A673 (cell line): ENCODE results near the gene C10orf90.

Experiments
- EZH2 ChIP-seq: fragments of 200-600 bp; sonication (generic); IDR thresholded peaks from 2 replicates; pipeline ENCODE4 v1.6.1; 2017; ENCODE audit warnings: borderline replicate concordance, low read depth, mild to moderate bottlenecking, mixed read lengths, antibody characterized with exemption, low read length; ENCODE audit not compliant: poor library complexity, severe bottlenecking
- TF ChIP-seq, protein P1 (sequence below): fragments of 300-800, 200-600 bp; sonication (generic); conservative IDR thresholded peaks from 2 replicates; pipeline ENCODE4 v1.5.1; 2017; ENCODE audit warnings: low read depth, mild to moderate bottlenecking, antibody characterized with exemption, low read length, moderate library complexity, mixed read lengths

DNA sequence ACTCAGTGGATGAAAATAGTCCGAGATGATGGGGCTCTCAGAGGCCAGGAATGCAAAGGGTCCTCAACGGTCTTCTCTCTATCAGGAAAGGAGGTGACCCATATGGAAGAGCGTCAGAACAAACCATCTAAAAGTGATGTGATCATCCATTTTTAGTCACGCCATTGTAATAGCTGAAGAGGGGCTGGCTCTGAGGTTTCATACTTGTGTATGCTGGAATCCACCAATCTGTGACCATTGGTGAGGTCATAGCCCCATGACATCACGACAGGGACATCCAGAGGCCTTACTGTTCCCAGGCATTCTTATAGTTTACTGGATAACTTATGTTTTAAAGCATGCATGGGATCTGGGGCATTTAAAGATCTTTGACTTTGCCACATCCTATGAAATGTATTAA lies 83.6 kb downstream of the C10orf90 start:
- TF ChIP-seq, protein P1, sequence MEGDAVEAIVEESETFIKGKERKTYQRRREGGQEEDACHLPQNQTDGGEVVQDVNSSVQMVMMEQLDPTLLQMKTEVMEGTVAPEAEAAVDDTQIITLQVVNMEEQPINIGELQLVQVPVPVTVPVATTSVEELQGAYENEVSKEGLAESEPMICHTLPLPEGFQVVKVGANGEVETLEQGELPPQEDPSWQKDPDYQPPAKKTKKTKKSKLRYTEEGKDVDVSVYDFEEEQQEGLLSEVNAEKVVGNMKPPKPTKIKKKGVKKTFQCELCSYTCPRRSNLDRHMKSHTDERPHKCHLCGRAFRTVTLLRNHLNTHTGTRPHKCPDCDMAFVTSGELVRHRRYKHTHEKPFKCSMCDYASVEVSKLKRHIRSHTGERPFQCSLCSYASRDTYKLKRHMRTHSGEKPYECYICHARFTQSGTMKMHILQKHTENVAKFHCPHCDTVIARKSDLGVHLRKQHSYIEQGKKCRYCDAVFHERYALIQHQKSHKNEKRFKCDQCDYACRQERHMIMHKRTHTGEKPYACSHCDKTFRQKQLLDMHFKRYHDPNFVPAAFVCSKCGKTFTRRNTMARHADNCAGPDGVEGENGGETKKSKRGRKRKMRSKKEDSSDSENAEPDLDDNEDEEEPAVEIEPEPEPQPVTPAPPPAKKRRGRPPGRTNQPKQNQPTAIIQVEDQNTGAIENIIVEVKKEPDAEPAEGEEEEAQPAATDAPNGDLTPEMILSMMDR, result no peak
- no peak for TF ChIP-seq EZH2
